H1 (cell line): ENCODE data around the gene IFI16. TPM values are rescaled to one million over a fixed set of nuclear protein-coding genes. Genes with fewer than 3 reads are reported as not detected.

Experiments used
- CTCF ChIA-PET: fragments of 300-600 bp; sonication (Branson Sonifier 250); formaldehyde crosslinking; loops from one replicate; lab custom pipeline; 2021; ENCODE audit not compliant: partially characterized antibody; lab: Charles Lee
- POLR2A ChIA-PET: fragments of 300-600 bp; sonication (Branson Sonifier 250); formaldehyde crosslinking; loops from one replicate; lab custom pipeline; 2021; ENCODE audit warnings: inconsistent platforms; ENCODE audit not compliant: partially characterized antibody; lab: Charles Lee
- DNase-seq, 2 experiments: peaks; one replicate each; pipeline versions ENCODE4 v3.0.0 to v3.0.0-alpha.2; 2010 to 2022; ENCODE audit warnings: low spot score in 2 of 2, low read depth in 1 of 2, mixed read lengths in 1 of 2
- FAIRE-seq: peaks from 2 replicates; lab custom pipeline; 2011; peaks lifted over from hg19 to GRCh38; lab: Jason Lieb, UNC
- H2AFZ ChIP-seq: 2 replicates; pipeline ENCODE4 v1.8.1; 2012; ENCODE audit warnings: low read length, inconsistent platforms
- H2AK5ac ChIP-seq: 2 replicates; pipeline ENCODE4 v1.6.1; 2013; ENCODE audit warnings: low read depth, low read length
- H2BK120ac ChIP-seq: replicated peaks from 2 replicates; pipeline ENCODE3; 2013; ENCODE audit warnings: low read depth, low read length, inconsistent platforms
- H2BK12ac ChIP-seq: 2 replicates; pipeline ENCODE4 v1.6.1; 2013; ENCODE audit warnings: low read depth, low read length
- H2BK15ac ChIP-seq: 2 replicates; pipeline ENCODE4 v1.6.1; 2013; ENCODE audit warnings: low read length
- H2BK20ac ChIP-seq: 2 replicates; pipeline ENCODE4 v1.6.1; 2013; ENCODE audit warnings: low read length
- H2BK5ac ChIP-seq: 2 replicates; pipeline ENCODE4 v1.6.1; 2013; ENCODE audit warnings: low read depth, low read length
- H3K14ac ChIP-seq: 2 replicates; pipeline ENCODE4 v1.6.1; 2013; ENCODE audit warnings: inconsistent platforms; ENCODE audit not compliant: insufficient read length
- H3K18ac ChIP-seq: 2 replicates; pipeline ENCODE4 v1.6.1; 2013; ENCODE audit warnings: low read length; ENCODE audit errors: extremely low read depth
- H3K23ac ChIP-seq: 2 replicates; pipeline ENCODE4 v1.6.1; 2013; ENCODE audit warnings: inconsistent platforms; ENCODE audit not compliant: insufficient read length
- H3K23me2 ChIP-seq: 2 replicates; pipeline ENCODE4 v1.6.1; 2013; ENCODE audit warnings: low read depth, low read length
- H3K27ac ChIP-seq: 2 replicates; pipeline ENCODE4 v1.6.1; 2011; ENCODE audit warnings: low read depth, low read length, inconsistent platforms
- H3K27me3 ChIP-seq, 4 experiments: replicated peaks in 1 of 4; 1 replicate in 1 of 4; 2 replicates in 3 of 4; pipeline versions ENCODE4 v1.6.1 to v1.8.1; 2011 to 2013; ENCODE audit warnings: low read length in 3 of 4, mild to moderate bottlenecking in 3 of 4, inconsistent platforms in 2 of 4, mixed read lengths in 2 of 4, moderate library complexity in 1 of 4; ENCODE audit not compliant: control insufficient read depth in 3 of 4, insufficient read depth in 3 of 4; ENCODE audit errors: extremely low read depth in 1 of 4
- H3K36me3 ChIP-seq, 4 experiments: 2 replicates each; pipeline versions ENCODE4 v1.6.1 to v1.8.1; 2011 to 2013; ENCODE audit warnings: mild to moderate bottlenecking in 4 of 4, low read length in 3 of 4, moderate library complexity in 2 of 4, control low read depth in 1 of 4, inconsistent platforms in 1 of 4; ENCODE audit not compliant: insufficient read depth in 4 of 4, control insufficient read depth in 2 of 4
- H3K4ac ChIP-seq: replicated peaks from 2 replicates; pipeline ENCODE3; 2013; ENCODE audit warnings: low read length, low read depth, mixed read lengths, inconsistent platforms; ENCODE audit not compliant: insufficient read length
- H3K4me1 ChIP-seq, 4 experiments: replicated peaks in 1 of 4; 1 replicate in 1 of 4; 2 replicates in 3 of 4; pipeline versions ENCODE4 v1.6.1 to v1.8.1; 2011 to 2013; ENCODE audit warnings: low read length in 3 of 4, inconsistent platforms in 2 of 4, mixed read lengths in 1 of 4; ENCODE audit not compliant: insufficient read depth in 4 of 4, control insufficient read depth in 3 of 4
- H3K4me2 ChIP-seq, 2 experiments: 2 replicates each; pipeline versions ENCODE4 v1.6.1 to v1.8.1; 2011 to 2013; ENCODE audit warnings: low read depth in 2 of 2, low read length in 2 of 2, control low read depth in 1 of 2, inconsistent platforms in 1 of 2, mild to moderate bottlenecking in 1 of 2; ENCODE audit not compliant: insufficient read depth in 1 of 2
- H3K4me3 ChIP-seq, 4 experiments: fragments of 200-600, 300-600 bp in 1 of 4; sonication (generic), shearing (Covaris generic), sonication (Bioruptor Twin) in 1 of 4; 2 replicates each; pipeline versions ENCODE4 v1.5.1 to v1.8.1; 2011 to 2016; ENCODE audit warnings: low read length in 4 of 4, low read depth in 3 of 4, control low read depth in 2 of 4, inconsistent platforms in 2 of 4, mild to moderate bottlenecking in 2 of 4, mixed read lengths in 1 of 4, moderate library complexity in 1 of 4; ENCODE audit not compliant: insufficient read depth in 2 of 4; ENCODE audit errors: extremely low read depth in 1 of 4
- H3K56ac ChIP-seq: replicated peaks from 2 replicates; pipeline ENCODE3; 2013; ENCODE audit warnings: low read depth, mild to moderate bottlenecking, mixed read lengths, low read length, inconsistent platforms; ENCODE audit not compliant: insufficient read length
- H3K79me1 ChIP-seq: 2 replicates; pipeline ENCODE4 v1.6.1; 2013; ENCODE audit warnings: low read depth, low read length, control low read depth
- H3K79me2 ChIP-seq, 2 experiments: 2 replicates each; pipeline versions ENCODE4 v1.6.1 to v1.8.1; 2012 to 2013; ENCODE audit warnings: low read length in 2 of 2, mild to moderate bottlenecking in 2 of 2, inconsistent platforms in 1 of 2; ENCODE audit not compliant: insufficient read depth in 2 of 2, control insufficient read depth in 1 of 2
- H3K9ac ChIP-seq, 4 experiments: replicated peaks in 1 of 4; 1 replicate in 1 of 4; 2 replicates in 3 of 4; pipeline versions ENCODE4 v1.6.1 to v1.8.1; 2011 to 2013; ENCODE audit warnings: low read depth in 3 of 4, low read length in 3 of 4, control low read depth in 2 of 4, mild to moderate bottlenecking in 2 of 4, moderate library complexity in 2 of 4, inconsistent platforms in 1 of 4; ENCODE audit errors: extremely low read depth in 1 of 4
- H3K9me3 ChIP-seq, 2 experiments: 2 replicates each; pipeline versions ENCODE4 v1.6.1 to v1.8.1; 2012 to 2013; ENCODE audit warnings: mild to moderate bottlenecking in 2 of 2, moderate library complexity in 2 of 2, control low read depth in 1 of 2, inconsistent platforms in 1 of 2, low read depth in 1 of 2, low read length in 1 of 2, mixed read lengths in 1 of 2; ENCODE audit not compliant: insufficient read depth in 2 of 2
- H4K20me1 ChIP-seq, 2 experiments: replicated peaks in 1 of 2; 2 replicates each; pipeline versions ENCODE3 to v1.8.1; 2011 to 2013; ENCODE audit warnings: inconsistent platforms in 2 of 2, low read length in 2 of 2, mild to moderate bottlenecking in 1 of 2; ENCODE audit not compliant: insufficient read depth in 2 of 2, control insufficient read depth in 1 of 2
- H4K5ac ChIP-seq: 2 replicates; pipeline ENCODE4 v1.6.1; 2013; ENCODE audit warnings: low read length, low read depth, mixed read lengths, inconsistent platforms; ENCODE audit not compliant: insufficient read length
- H4K8ac ChIP-seq: 2 replicates; pipeline ENCODE4 v1.8.0; 2013; ENCODE audit warnings: mild to moderate bottlenecking, moderate library complexity, low read length, inconsistent platforms; ENCODE audit not compliant: insufficient read depth; ENCODE audit errors: extremely low read depth
- H4K91ac ChIP-seq: replicated peaks from 2 replicates; pipeline ENCODE3; 2013; ENCODE audit warnings: low read length, mixed read lengths, inconsistent platforms; ENCODE audit not compliant: insufficient read length
- BCL11A ChIP-seq, 2 experiments: IDR thresholded peaks; one replicate each; pipeline ENCODE4 v1.6.1; 2011; ENCODE audit warnings: low read depth in 2 of 2, low read length in 2 of 2, mild to moderate bottlenecking in 2 of 2
- CBX8 ChIP-seq: fragments of 300-800, 300-1000 bp; sonication (generic); IDR thresholded peaks from 2 replicates; pipeline ENCODE4 v1.7.1; 2016; ENCODE audit warnings: low read depth, low read length, borderline replicate concordance
- EGR1 ChIP-seq: IDR thresholded peaks from 2 replicates; pipeline ENCODE4 v1.6.1; 2011; ENCODE audit warnings: low read depth, low read length, borderline replicate concordance
- JUN ChIP-seq: IDR thresholded peaks from 2 replicates; pipeline ENCODE4 v1.6.1; 2011; ENCODE audit warnings: low read depth, mild to moderate bottlenecking, improper control_type of control experiment, low read length
- JUND ChIP-seq: IDR thresholded peaks from 2 replicates; pipeline ENCODE4 v1.6.1; 2011; ENCODE audit warnings: mild to moderate bottlenecking, improper control_type of control experiment, low read length
- MAX ChIP-seq: IDR thresholded peaks from 2 replicates; pipeline ENCODE4 v1.6.1; 2012; ENCODE audit warnings: inconsistent platforms
- RBBP5 ChIP-seq: IDR thresholded peaks from 2 replicates; pipeline ENCODE4 v1.7.1; 2012; ENCODE audit warnings: low read depth, mild to moderate bottlenecking, inconsistent platforms, low read length, moderate library complexity, borderline replicate concordance
- SP1 ChIP-seq: IDR thresholded peaks from 2 replicates; pipeline ENCODE4 v1.6.1; 2011; ENCODE audit warnings: low read depth, low read length
- SP4 ChIP-seq: IDR thresholded peaks from 2 replicates; pipeline ENCODE4 v1.6.1; 2012; ENCODE audit warnings: low read length, inconsistent platforms
- SRF ChIP-seq: IDR thresholded peaks from 2 replicates; pipeline ENCODE4 v1.6.1; 2011; ENCODE audit warnings: mild to moderate bottlenecking, low read depth, low read length, moderate library complexity
- polyA plus RNA-seq, 7 experiments: library from polyadenylated mRNA; depleted of rRNA in 3 of 7; stranded (reverse) in 5 of 7; unstranded in 2 of 7; fragments of >200 nt in 5 of 7; fragments of 200-250 nt in 2 of 7; gene quantifications; 1 replicate in 5 of 7; 2 replicates in 1 of 7; 4 replicates in 1 of 7; pipeline versions ENCODE4 v1.2.1 to v1.2.3, GENCODE V29; 2011 to 2013; ENCODE audit warnings: missing spikeins in 2 of 7, mixed read lengths in 2 of 7
- total RNA-seq: library from RNA; stranded (reverse); fragmentation: NEBNext Ultra II Directional; extraction: Animal tissue kit (Norgen Biotek cat#: 25700); gene quantifications from 2 replicates; pipeline ENCODE4 v1.2.1, GENCODE V29; 2021
- TF ChIP-seq, protein P1 (sequence below): IDR thresholded peaks from 2 replicates; pipeline ENCODE4 v1.6.1; 2012; ENCODE audit warnings: inconsistent platforms

The IFI16 gene
- total and polyA plus RNA-seq, 2 of the 8 experiments (the other 6 are each of a cell fraction or from before 2014, with no cell fraction given), result 0.63 to 0.74 TPM

GRCh38 chr1:159007726-159008125, 2.0 kb upstream of the IFI16 start:
- Histone ChIP-seq H3K9ac (no peak overlapping the region), H2BK5ac (no peak overlapping the region), H3K4me1 (peaks cover 2 to 21% (median 15%) of the 10 kb centered on the region in 4 experiments; a peak in 5 of 7 replicates), H3K18ac (no peak overlapping the region), H3K23me2 (0 out of 2 replicates have a peak, but pooled peaks cover 4% of the 10 kb centered on the region), H3K56ac (no peak overlapping the region), H3K27me3 (peaks cover 1 to 22% (median 16%) of the 10 kb centered on the region in 4 experiments; a peak in 5 of 7 replicates), H2BK15ac (no peak overlapping the region), H3K27ac (no peak overlapping the region), H3K36me3 (no peaks in the 10 kb centered on the region), H2AK5ac (no peak overlapping the region), H4K91ac (no peak overlapping the region), H3K79me2 (no peaks in the 10 kb centered on the region), H2BK120ac (no peak overlapping the region), H3K79me1 (no peaks in the 10 kb centered on the region), H3K4me2 (peak overlapping the region in 1 of 2 experiments; percentile 86; a peak in 1 of 4 replicates), H2AFZ (no peak overlapping the region), H4K5ac (no peak overlapping the region), H3K23ac (no peak overlapping the region), H2BK12ac (no peak overlapping the region), H4K20me1 (no peaks in the 10 kb centered on the region), H3K4me3 (no peak overlapping the region), H4K8ac (no peak overlapping the region), H3K9me3 (no peaks in the 10 kb centered on the region), H3K14ac (no peak overlapping the region), H3K4ac (no peak overlapping the region), H2BK20ac (no peak overlapping the region)
- ChIA-PET CTCF (no interaction called here), POLR2A (no interaction called here)
- DNase-seq, result no peak
- no peak for FAIRE-seq
- no peak for TF ChIP-seq SP4
- no peak for TF ChIP-seq RBBP5
- TF ChIP-seq SRF, result no peak
- TF ChIP-seq CBX8, result no peak
- no peak for TF ChIP-seq EGR1
- no peak for TF ChIP-seq BCL11A (IDR thresholded peaks at IDR 0.05; ENCODE audit: low read depth in 2 of 2, low read length in 2 of 2)
- TF ChIP-seq JUN, result no peak
- TF ChIP-seq MAX, result no peak
- TF ChIP-seq SP1, result no peak
- TF ChIP-seq JUND, result no peak
- TF ChIP-seq, protein P1, sequence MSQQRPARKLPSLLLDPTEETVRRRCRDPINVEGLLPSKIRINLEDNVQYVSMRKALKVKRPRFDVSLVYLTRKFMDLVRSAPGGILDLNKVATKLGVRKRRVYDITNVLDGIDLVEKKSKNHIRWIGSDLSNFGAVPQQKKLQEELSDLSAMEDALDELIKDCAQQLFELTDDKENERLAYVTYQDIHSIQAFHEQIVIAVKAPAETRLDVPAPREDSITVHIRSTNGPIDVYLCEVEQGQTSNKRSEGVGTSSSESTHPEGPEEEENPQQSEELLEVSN, result no peak
